GM12878 (cell line): Measurements from ENCODE around the gene LRRC23. TPM values are rescaled to one million over a fixed set of nuclear protein-coding genes. Genes with fewer than 3 reads are reported as not detected.

Experiments
- BACH1 ChIP-seq: fragments of 450-650 bp; IDR thresholded peaks from 2 replicates; pipeline ENCODE4 v1.6.1; 2017; ENCODE audit warnings: mild to moderate bottlenecking, borderline replicate concordance
- BHLHE40 ChIP-seq, 2 experiments: fragments of 450-650 bp in 1 of 2; IDR thresholded peaks; 2 replicates each; pipeline ENCODE4 v1.6.1; 2011 to 2017; ENCODE audit warnings: low read depth in 2 of 2, borderline replicate concordance in 1 of 2, improper control_type of control experiment in 1 of 2, low read length in 1 of 2, mild to moderate bottlenecking in 1 of 2
- EP300 ChIP-seq, 2 experiments: fragments of 150-350 bp in 1 of 2; IDR thresholded peaks; 2 replicates each; pipeline ENCODE4 v1.6.1; 2011 to 2012; ENCODE audit warnings: low read depth in 2 of 2, low read length in 2 of 2, borderline replicate concordance in 1 of 2, improper control_type of control experiment in 1 of 2, inconsistent platforms in 1 of 2; ENCODE audit not compliant: control insufficient read depth in 1 of 2
- IKZF2 ChIP-seq, 2 experiments: fragments of 450-650 bp; IDR thresholded peaks; 2 replicates each; pipeline ENCODE4 v1.6.1; 2017; ENCODE audit warnings: mild to moderate bottlenecking in 2 of 2, moderate library complexity in 2 of 2
- KDM1A ChIP-seq: fragments of 200-600 bp; sonication (generic); IDR thresholded peaks from 2 replicates; pipeline ENCODE4 v1.6.1; 2016; ENCODE audit warnings: borderline replicate concordance
- SREBF2 ChIP-seq: IDR thresholded peaks from 2 replicates; pipeline ENCODE4 v1.6.1; 2012; ENCODE audit warnings: mild to moderate bottlenecking, low read length
- ZBED1 ChIP-seq: IDR thresholded peaks from 2 replicates; pipeline ENCODE4 v1.6.1; 2016; ENCODE audit warnings: borderline replicate concordance
- polyA plus RNA-seq, 11 experiments: library from polyadenylated mRNA; depleted of rRNA in 4 of 11; unstranded in 6 of 11; stranded (reverse) in 5 of 11; fragments of >200 nt; fragmentation: Nextera tagmentation in 4 of 11; fragmentation: Illumina TruSeq in 1 of 11; extraction: Ambion mirVana in 4 of 11; extraction: Trizol in 1 of 11; gene quantifications; 1 replicate in 1 of 11; 2 replicates in 10 of 11; pipeline versions ENCODE4 v1.2.1 to v1.2.3, GENCODE V29; 2011 to 2016; ENCODE audit warnings: inconsistent platforms in 2 of 11, missing spikeins in 2 of 11, low read depth in 1 of 11
- total RNA-seq, 4 experiments: library from RNA; depleted of rRNA in 3 of 4; stranded (reverse); fragments of >200 nt in 3 of 4; fragmentation: Illumina TruSeq in 1 of 4; extraction: Trizol in 1 of 4; gene quantifications; 2 replicates each; pipeline versions ENCODE4 v1.2.1 to v1.2.3, GENCODE V29; 2013 to 2021
- TF ChIP-seq, protein P1 (sequence below): fragments of 450-650 bp; IDR thresholded peaks from 2 replicates; pipeline ENCODE4 v1.6.1; 2018; ENCODE audit warnings: mild to moderate bottlenecking, low read depth, moderate library complexity; ENCODE audit not compliant: partially characterized antibody
- TF ChIP-seq, protein P2 (sequence below): IDR thresholded peaks from 2 replicates; pipeline ENCODE4 v1.6.1; 2011; ENCODE audit warnings: borderline replicate concordance, low read depth, mild to moderate bottlenecking, moderate library complexity, mixed read lengths, low read length; ENCODE audit not compliant: insufficient read depth; ENCODE audit errors: extremely low read length
- TF ChIP-seq, protein P3 (sequence below): fragments of 450-650 bp; conservative IDR thresholded peaks from 2 replicates; pipeline ENCODE4 v1.6.1; 2017; ENCODE audit warnings: mild to moderate bottlenecking, moderate library complexity
- TF ChIP-seq, protein P4 (sequence below): fragments of 450-650 bp; IDR thresholded peaks from 2 replicates; pipeline ENCODE4 v1.6.1; 2017; ENCODE audit warnings: mild to moderate bottlenecking, moderate library complexity
- TF ChIP-seq, protein P5 (sequence below): fragments of 450-650 bp; formaldehyde crosslinking; IDR thresholded peaks from 2 replicates; pipeline ENCODE4 v1.4.0; 2020; ENCODE audit warnings: mild to moderate bottlenecking, moderate library complexity

LRRC23 gene
- total and polyA plus RNA-seq, 10 of the 15 experiments (the other 5 are each of a cell fraction or from before 2014, with no cell fraction given) = 1.4 to 6.9 (median 3.4) TPM

DNA sequence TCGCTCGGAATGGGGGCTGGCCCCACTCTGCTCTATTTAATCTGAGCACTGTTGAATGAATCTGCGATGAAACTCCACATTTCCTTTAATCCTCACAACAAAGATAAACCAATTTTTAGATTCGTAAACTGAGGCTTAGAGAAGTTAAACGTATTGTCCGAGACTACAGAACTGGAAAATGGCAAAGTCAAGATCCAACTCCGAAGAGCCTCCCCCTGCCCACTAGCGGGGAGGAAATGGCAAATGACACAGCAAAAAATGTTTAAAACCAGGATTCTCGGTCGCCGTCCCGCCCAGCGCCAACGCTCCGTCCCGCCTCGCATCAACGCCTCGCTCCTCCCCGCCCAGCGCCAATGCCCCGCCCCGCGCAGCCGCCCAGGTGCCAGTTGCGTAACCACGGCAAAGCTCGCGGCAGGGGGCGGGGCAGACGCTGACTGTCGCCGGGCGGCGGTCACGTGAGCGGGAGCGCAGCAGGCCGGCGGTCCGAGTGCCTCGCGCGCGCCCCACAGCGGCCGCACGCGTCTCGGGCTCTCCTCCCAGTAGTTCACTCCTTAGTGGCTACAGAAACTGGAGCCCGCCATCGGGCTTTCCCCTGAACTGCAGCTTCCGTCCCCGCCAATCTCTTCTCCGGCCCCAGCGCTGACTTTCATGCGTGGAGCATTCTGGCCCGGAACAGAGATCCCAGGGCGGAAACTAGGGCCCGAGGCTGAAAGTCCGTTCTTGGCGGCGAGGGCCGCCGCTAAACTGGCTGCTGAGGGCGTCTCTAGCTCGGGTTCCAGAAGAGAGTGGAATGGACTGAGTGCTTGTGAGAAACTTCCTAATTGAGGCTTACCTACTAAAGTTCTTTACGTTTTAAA, 13.6 kb upstream of the LRRC23 start (continued):
- 0 out of 4 replicates have a peak, but pooled peaks of 1 of the 2 experiments have one; percentile 8 for TF ChIP-seq EP300 (IDR thresholded peaks at IDR 0.05; ENCODE audit: borderline replicate concordance in 1 of 2, control insufficient read depth in 1 of 2, low read depth in 2 of 2, low read length in 2 of 2)
- TF ChIP-seq, protein P1, sequence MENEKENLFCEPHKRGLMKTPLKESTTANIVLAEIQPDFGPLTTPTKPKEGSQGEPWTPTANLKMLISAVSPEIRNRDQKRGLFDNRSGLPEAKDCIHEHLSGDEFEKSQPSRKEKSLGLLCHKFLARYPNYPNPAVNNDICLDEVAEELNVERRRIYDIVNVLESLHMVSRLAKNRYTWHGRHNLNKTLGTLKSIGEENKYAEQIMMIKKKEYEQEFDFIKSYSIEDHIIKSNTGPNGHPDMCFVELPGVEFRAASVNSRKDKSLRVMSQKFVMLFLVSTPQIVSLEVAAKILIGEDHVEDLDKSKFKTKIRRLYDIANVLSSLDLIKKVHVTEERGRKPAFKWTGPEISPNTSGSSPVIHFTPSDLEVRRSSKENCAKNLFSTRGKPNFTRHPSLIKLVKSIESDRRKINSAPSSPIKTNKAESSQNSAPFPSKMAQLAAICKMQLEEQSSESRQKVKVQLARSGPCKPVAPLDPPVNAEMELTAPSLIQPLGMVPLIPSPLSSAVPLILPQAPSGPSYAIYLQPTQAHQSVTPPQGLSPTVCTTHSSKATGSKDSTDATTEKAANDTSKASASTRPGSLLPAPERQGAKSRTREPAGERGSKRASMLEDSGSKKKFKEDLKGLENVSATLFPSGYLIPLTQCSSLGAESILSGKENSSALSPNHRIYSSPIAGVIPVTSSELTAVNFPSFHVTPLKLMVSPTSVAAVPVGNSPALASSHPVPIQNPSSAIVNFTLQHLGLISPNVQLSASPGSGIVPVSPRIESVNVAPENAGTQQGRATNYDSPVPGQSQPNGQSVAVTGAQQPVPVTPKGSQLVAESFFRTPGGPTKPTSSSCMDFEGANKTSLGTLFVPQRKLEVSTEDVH = peak; percentile 49
- TF ChIP-seq IKZF2 (IDR thresholded peaks at IDR 0.05) = no peak; a peak in 2 of 4 replicates
- TF ChIP-seq, protein P2, sequence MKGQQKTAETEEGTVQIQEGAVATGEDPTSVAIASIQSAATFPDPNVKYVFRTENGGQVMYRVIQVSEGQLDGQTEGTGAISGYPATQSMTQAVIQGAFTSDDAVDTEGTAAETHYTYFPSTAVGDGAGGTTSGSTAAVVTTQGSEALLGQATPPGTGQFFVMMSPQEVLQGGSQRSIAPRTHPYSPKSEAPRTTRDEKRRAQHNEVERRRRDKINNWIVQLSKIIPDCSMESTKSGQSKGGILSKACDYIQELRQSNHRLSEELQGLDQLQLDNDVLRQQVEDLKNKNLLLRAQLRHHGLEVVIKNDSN = peak; percentile 96
- TF ChIP-seq, protein P3, sequence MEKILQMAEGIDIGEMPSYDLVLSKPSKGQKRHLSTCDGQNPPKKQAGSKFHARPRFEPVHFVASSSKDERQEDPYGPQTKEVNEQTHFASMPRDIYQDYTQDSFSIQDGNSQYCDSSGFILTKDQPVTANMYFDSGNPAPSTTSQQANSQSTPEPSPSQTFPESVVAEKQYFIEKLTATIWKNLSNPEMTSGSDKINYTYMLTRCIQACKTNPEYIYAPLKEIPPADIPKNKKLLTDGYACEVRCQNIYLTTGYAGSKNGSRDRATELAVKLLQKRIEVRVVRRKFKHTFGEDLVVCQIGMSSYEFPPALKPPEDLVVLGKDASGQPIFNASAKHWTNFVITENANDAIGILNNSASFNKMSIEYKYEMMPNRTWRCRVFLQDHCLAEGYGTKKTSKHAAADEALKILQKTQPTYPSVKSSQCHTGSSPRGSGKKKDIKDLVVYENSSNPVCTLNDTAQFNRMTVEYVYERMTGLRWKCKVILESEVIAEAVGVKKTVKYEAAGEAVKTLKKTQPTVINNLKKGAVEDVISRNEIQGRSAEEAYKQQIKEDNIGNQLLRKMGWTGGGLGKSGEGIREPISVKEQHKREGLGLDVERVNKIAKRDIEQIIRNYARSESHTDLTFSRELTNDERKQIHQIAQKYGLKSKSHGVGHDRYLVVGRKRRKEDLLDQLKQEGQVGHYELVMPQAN = peak; percentile 74; the same call in 1 of the 2 replicates
- TF ChIP-seq, protein P4, sequence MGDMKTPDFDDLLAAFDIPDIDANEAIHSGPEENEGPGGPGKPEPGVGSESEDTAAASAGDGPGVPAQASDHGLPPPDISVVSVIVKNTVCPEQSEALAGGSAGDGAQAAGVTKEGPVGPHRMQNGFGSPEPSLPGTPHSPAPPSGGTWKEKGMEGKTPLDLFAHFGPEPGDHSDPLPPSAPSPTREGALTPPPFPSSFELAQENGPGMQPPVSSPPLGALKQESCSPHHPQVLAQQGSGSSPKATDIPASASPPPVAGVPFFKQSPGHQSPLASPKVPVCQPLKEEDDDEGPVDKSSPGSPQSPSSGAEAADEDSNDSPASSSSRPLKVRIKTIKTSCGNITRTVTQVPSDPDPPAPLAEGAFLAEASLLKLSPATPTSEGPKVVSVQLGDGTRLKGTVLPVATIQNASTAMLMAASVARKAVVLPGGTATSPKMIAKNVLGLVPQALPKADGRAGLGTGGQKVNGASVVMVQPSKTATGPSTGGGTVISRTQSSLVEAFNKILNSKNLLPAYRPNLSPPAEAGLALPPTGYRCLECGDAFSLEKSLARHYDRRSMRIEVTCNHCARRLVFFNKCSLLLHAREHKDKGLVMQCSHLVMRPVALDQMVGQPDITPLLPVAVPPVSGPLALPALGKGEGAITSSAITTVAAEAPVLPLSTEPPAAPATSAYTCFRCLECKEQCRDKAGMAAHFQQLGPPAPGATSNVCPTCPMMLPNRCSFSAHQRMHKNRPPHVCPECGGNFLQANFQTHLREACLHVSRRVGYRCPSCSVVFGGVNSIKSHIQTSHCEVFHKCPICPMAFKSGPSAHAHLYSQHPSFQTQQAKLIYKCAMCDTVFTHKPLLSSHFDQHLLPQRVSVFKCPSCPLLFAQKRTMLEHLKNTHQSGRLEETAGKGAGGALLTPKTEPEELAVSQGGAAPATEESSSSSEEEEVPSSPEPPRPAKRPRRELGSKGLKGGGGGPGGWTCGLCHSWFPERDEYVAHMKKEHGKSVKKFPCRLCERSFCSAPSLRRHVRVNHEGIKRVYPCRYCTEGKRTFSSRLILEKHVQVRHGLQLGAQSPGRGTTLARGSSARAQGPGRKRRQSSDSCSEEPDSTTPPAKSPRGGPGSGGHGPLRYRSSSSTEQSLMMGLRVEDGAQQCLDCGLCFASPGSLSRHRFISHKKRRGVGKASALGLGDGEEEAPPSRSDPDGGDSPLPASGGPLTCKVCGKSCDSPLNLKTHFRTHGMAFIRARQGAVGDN = peak; percentile 91
- peak; percentile 95 for TF ChIP-seq BACH1
- peak; percentile 99 to 100 for TF ChIP-seq BHLHE40 (IDR thresholded peaks at IDR 0.05; ENCODE audit: borderline replicate concordance in 1 of 2, low read depth in 2 of 2, low read length in 1 of 2)
- no peak for TF ChIP-seq KDM1A
- TF ChIP-seq, protein P5, sequence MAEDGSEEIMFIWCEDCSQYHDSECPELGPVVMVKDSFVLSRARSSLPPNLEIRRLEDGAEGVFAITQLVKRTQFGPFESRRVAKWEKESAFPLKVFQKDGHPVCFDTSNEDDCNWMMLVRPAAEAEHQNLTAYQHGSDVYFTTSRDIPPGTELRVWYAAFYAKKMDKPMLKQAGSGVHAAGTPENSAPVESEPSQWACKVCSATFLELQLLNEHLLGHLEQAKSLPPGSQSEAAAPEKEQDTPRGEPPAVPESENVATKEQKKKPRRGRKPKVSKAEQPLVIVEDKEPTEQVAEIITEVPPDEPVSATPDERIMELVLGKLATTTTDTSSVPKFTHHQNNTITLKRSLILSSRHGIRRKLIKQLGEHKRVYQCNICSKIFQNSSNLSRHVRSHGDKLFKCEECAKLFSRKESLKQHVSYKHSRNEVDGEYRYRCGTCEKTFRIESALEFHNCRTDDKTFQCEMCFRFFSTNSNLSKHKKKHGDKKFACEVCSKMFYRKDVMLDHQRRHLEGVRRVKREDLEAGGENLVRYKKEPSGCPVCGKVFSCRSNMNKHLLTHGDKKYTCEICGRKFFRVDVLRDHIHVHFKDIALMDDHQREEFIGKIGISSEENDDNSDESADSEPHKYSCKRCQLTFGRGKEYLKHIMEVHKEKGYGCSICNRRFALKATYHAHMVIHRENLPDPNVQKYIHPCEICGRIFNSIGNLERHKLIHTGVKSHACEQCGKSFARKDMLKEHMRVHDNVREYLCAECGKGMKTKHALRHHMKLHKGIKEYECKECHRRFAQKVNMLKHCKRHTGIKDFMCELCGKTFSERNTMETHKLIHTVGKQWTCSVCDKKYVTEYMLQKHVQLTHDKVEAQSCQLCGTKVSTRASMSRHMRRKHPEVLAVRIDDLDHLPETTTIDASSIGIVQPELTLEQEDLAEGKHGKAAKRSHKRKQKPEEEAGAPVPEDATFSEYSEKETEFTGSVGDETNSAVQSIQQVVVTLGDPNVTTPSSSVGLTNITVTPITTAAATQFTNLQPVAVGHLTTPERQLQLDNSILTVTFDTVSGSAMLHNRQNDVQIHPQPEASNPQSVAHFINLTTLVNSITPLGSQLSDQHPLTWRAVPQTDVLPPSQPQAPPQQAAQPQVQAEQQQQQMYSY (CRISPR knock-in tag) = no peak
- 0 out of 2 replicates have a peak, but pooled peaks have one; percentile 5 for TF ChIP-seq SREBF2
- no peak for TF ChIP-seq ZBED1
